ENCODE results near the gene HECW1. TPM values are rescaled to one million over a fixed set of nuclear protein-coding genes. Genes with fewer than 3 reads are reported as not detected.

HECW1 gene
- total and polyA plus RNA-seq, 2 donors (not counting 1 experiment from before 2014, with no cell fraction given) = not detected

- H3K4me1 Mint-ChIP-seq = peaks cover 13% of the 10 kb centered on the region
- H3K27ac Mint-ChIP-seq = no peak overlapping the region
- POLR2A ChIA-PET = no interaction called here
- H3K4me3 ChIP-seq (ENCODE audit: control extremely low read depth in 1 of 5, extremely low read depth in 1 of 5, insufficient read depth in 1 of 5, low read depth in 2 of 5, low read length in 4 of 5) = peak overlapping the region in 1 of 5 experiments; percentile 21
- H3K27ac ChIP-seq (ENCODE audit: low read length in 2 of 2) = no peak overlapping the region
- H3K9me3 Mint-ChIP-seq (ENCODE audit: insufficient read depth) = no peaks in the 10 kb centered on the region
- DNase-seq (no peak), ATAC-seq (ENCODE audit: low read depth) (no peak)
- H3K9me3 ChIP-seq (ENCODE audit: control extremely low read depth in 1 of 3, control insufficient read depth in 2 of 3, insufficient read depth in 1 of 3, low read length in 2 of 3) = no peaks in the 10 kb centered on the region
- intact Hi-C loops (cut with micrococcal nuclease) = no loop called here
- no peaks in the 10 kb centered on the region for H4K20me1 ChIP-seq (ENCODE audit: control insufficient read depth, insufficient read depth, low read length, poor library complexity, severe bottlenecking)
- H3K27me3 ChIP-seq (replicated peaks in 1 of 4; ENCODE audit: control extremely low read depth in 1 of 4, control insufficient read depth in 3 of 4, insufficient read depth in 4 of 4, low read length in 3 of 4) = peaks cover 0 to 38% (median 35%) of the 10 kb centered on the region in 4 experiments
- no peak overlapping the region for H3K9ac ChIP-seq (ENCODE audit: low read length)
- peaks cover 62% of the 10 kb centered on the region for H3K27me3 Mint-ChIP-seq
- peak overlapping the region; percentile 28 for H2AFZ ChIP-seq (ENCODE audit: insufficient read depth, low read depth, low read length, poor library complexity, severe bottlenecking)
- H3K4me1 ChIP-seq (ENCODE audit: control insufficient read depth in 2 of 2, insufficient read depth in 2 of 2, low read length in 2 of 2) = peaks cover 0 to 9% of the 10 kb centered on the region in 2 donors
- CTCF ChIA-PET = no interaction called here
- H3K79me2 ChIP-seq (ENCODE audit: control insufficient read depth, insufficient read depth, low read length) = no peaks in the 10 kb centered on the region
- H3K4me2 ChIP-seq (replicated peaks; ENCODE audit: low read depth, low read length, poor library complexity, severe bottlenecking) = peak overlapping the region; percentile 50
- H3K4me3 Mint-ChIP-seq = peak overlapping the region; percentile 24
- TF ChIP-seq CTCF (IDR thresholded peaks at IDR 0.05) = no peak
- no peak for TF ChIP-seq EZH2 (IDR thresholded peaks at IDR 0.05; ENCODE audit: borderline replicate concordance, insufficient read depth, low read depth, low read length, poor library complexity, severe bottlenecking)
- H3K36me3 ChIP-seq (replicated peaks in 1 of 2; ENCODE audit: control extremely low read depth in 1 of 2, control insufficient read depth in 1 of 2, extremely low read depth in 1 of 2, insufficient read depth in 2 of 2, low read length in 1 of 2) = no peaks in the 10 kb centered on the region
- 6% methylated on average over 31 of the region's 36 CpGs for WGBS (ENCODE audit: insufficient coverage)
Observed at GRCh38 chr7:43113622-43114457, 1.4 kb downstream of the HECW1 start.

GRCh38 chr7:43114458-43114780 is 2.0 kb downstream of the HECW1 start:
- Mint-ChIP-seq H3K9me3 (ENCODE audit: insufficient read depth) (no peaks in the 10 kb centered on the region), H3K4me3 (no peak overlapping the region), H3K27ac (no peak overlapping the region), H3K27me3 (peaks cover 60% of the 10 kb centered on the region), H3K4me1 (peaks cover 13% of the 10 kb centered on the region)
- Histone ChIP-seq H3K79me2 (ENCODE audit: control insufficient read depth, insufficient read depth, low read length) (no peaks in the 10 kb centered on the region), H3K27ac (ENCODE audit: low read length in 2 of 2) (no peak overlapping the region), H3K36me3 (replicated peaks in 1 of 2; ENCODE audit: control extremely low read depth in 1 of 2, control insufficient read depth in 1 of 2, extremely low read depth in 1 of 2, insufficient read depth in 2 of 2, low read length in 1 of 2) (no peaks in the 10 kb centered on the region), H3K27me3 (replicated peaks in 1 of 4; ENCODE audit: control extremely low read depth in 1 of 4, control insufficient read depth in 3 of 4, insufficient read depth in 4 of 4, low read length in 3 of 4) (peaks cover 0 to 38% (median 33%) of the 10 kb centered on the region in 4 experiments), H3K4me3 (ENCODE audit: control extremely low read depth in 1 of 5, extremely low read depth in 1 of 5, insufficient read depth in 1 of 5, low read depth in 2 of 5, low read length in 4 of 5) (no peak overlapping the region), H2AFZ (ENCODE audit: insufficient read depth, low read depth, low read length, poor library complexity, severe bottlenecking) (no peak overlapping the region), H3K9ac (ENCODE audit: low read length) (no peak overlapping the region), H3K9me3 (ENCODE audit: control extremely low read depth in 1 of 3, control insufficient read depth in 2 of 3, insufficient read depth in 1 of 3, low read length in 2 of 3) (no peaks in the 10 kb centered on the region), H3K4me2 (replicated peaks; ENCODE audit: low read depth, low read length, poor library complexity, severe bottlenecking) (no peak overlapping the region), H4K20me1 (ENCODE audit: control insufficient read depth, insufficient read depth, low read length, poor library complexity, severe bottlenecking) (no peaks in the 10 kb centered on the region), H3K4me1 (ENCODE audit: control insufficient read depth in 2 of 2, insufficient read depth in 2 of 2, low read length in 2 of 2) (peaks cover 0 to 9% of the 10 kb centered on the region in 2 donors)
- DNase-seq = no peak
- intact Hi-C loops (cut with micrococcal nuclease) = no loop called here
- no peak for ATAC-seq (ENCODE audit: low read depth)
- WGBS (ENCODE audit: insufficient coverage) = no CpG with 5 or more reads among the region's 3 CpGs
- ChIA-PET CTCF (no interaction called here), POLR2A (interaction anchor here (0.6 kb wide), 1 partner anchor 159 kb away, joined by 5 read pairs; no protein-coding TSS in a partner anchor)
- TF ChIP-seq CTCF (IDR thresholded peaks at IDR 0.05) = no peak
- TF ChIP-seq EZH2 (IDR thresholded peaks at IDR 0.05; ENCODE audit: borderline replicate concordance, insufficient read depth, low read depth, low read length, poor library complexity, severe bottlenecking) = no peak

Data from B cell (primary cell).